SK-N-SH (cell line): ENCODE results near the gene SBF2. TPM values are rescaled to one million over a fixed set of nuclear protein-coding genes. Genes with fewer than 3 reads are reported as not detected.

Experiments
- CTCF ChIA-PET: fragments of 300-600, 350-600 bp; formaldehyde crosslinking; extraction: SDS; loops from one replicate; lab custom pipeline; 2021; lab: Yijun Ruan, JAX
- POLR2A ChIA-PET: fragments of 350-600 bp; sonication (Branson Sonifier 250); formaldehyde crosslinking; extraction: SDS; loops from one replicate; lab custom pipeline; 2020; ENCODE audit warnings: antibody characterized with exemption, inconsistent platforms; lab: Yijun Ruan, JAX
- DNase-seq: peaks from one replicate; pipeline ENCODE4 v3.0.0; 2012
- H2AFZ ChIP-seq: fragments of 200-600 bp; sonication (generic); 2 replicates; pipeline ENCODE4 v1.8.1; 2016; ENCODE audit warnings: antibody characterized with exemption, mild to moderate bottlenecking, low read depth
- H3F3A ChIP-seq: fragments of 200-600 bp; sonication (generic); replicated peaks from 2 replicates; pipeline ENCODE3; 2016; ENCODE audit warnings: antibody characterized with exemption, mild to moderate bottlenecking; ENCODE audit not compliant: insufficient read depth
- H3K27ac ChIP-seq, 2 experiments: fragments of 200-500 bp in 1 of 2; fragments of 200-600 bp in 1 of 2; sonication (Bioruptor generic) in 1 of 2; sonication (generic), shearing (Covaris generic) in 1 of 2; 2 replicates each; pipeline versions ENCODE4 v1.5.1 to v1.6.1; 2014 to 2016; ENCODE audit warnings: low read depth in 2 of 2, inconsistent platforms in 1 of 2, low read length in 1 of 2, mild to moderate bottlenecking in 1 of 2, mixed read lengths in 1 of 2
- H3K27me3 ChIP-seq: fragments of 200-600 bp; sonication (generic), shearing (Covaris generic); 2 replicates; pipeline ENCODE4 v1.6.1; 2016; ENCODE audit warnings: mixed run types; ENCODE audit not compliant: insufficient read depth
- H3K36me3 ChIP-seq, 2 experiments: fragments of 200-500 bp in 1 of 2; fragments of 200-600 bp in 1 of 2; sonication (Bioruptor generic) in 1 of 2; sonication (generic) in 1 of 2; replicated peaks in 1 of 2; 2 replicates each; pipeline versions ENCODE3 to v1.5.1; 2014 to 2016; ENCODE audit warnings: low read length in 1 of 2, mild to moderate bottlenecking in 1 of 2; ENCODE audit not compliant: insufficient read depth in 2 of 2, control insufficient read depth in 1 of 2
- H3K4me1 ChIP-seq, 2 experiments: fragments of 200-500 bp in 1 of 2; fragments of 200-600 bp in 1 of 2; sonication (Bioruptor generic) in 1 of 2; sonication (generic), shearing (Covaris generic) in 1 of 2; 2 replicates each; pipeline versions ENCODE4 v1.5.1 to v1.6.1; 2014 to 2016; ENCODE audit warnings: low read depth in 1 of 2, low read length in 1 of 2, mixed run types in 1 of 2; ENCODE audit not compliant: insufficient read depth in 2 of 2, control insufficient read depth in 1 of 2
- H3K4me2 ChIP-seq: fragments of 200-600 bp; sonication (generic), shearing (Covaris generic); 2 replicates; pipeline ENCODE4 v1.6.1; 2017; ENCODE audit warnings: mixed run types
- H3K4me3 ChIP-seq, 2 experiments: fragments of 200-500 bp in 1 of 2; fragments of 200-600 bp in 1 of 2; sonication (Bioruptor generic) in 1 of 2; sonication (generic), shearing (Covaris generic) in 1 of 2; 2 replicates each; pipeline versions ENCODE4 v1.5.1 to v1.8.1; 2014 to 2016; ENCODE audit warnings: low read depth in 2 of 2, inconsistent platforms in 1 of 2, low read length in 1 of 2, mild to moderate bottlenecking in 1 of 2, mixed read lengths in 1 of 2, moderate library complexity in 1 of 2
- H3K79me2 ChIP-seq: fragments of 200-600 bp; sonication (generic); 2 replicates; pipeline ENCODE4 v1.8.1; 2017; ENCODE audit warnings: mild to moderate bottlenecking; ENCODE audit not compliant: insufficient read depth
- H3K9ac ChIP-seq: fragments of 200-600 bp; sonication (generic); 2 replicates; pipeline ENCODE4 v1.6.1; 2017; ENCODE audit warnings: mixed run types
- H3K9me2 ChIP-seq: fragments of 200-600 bp; sonication (generic); 2 replicates; pipeline ENCODE4 v1.6.1; 2017; ENCODE audit warnings: mixed run types
- H3K9me3 ChIP-seq: fragments of 200-600 bp; sonication (generic); 2 replicates; pipeline ENCODE4 v1.6.1; 2017; ENCODE audit warnings: mixed run types, mild to moderate bottlenecking, moderate library complexity
- H4K20me1 ChIP-seq: fragments of 200-600 bp; sonication (generic); 2 replicates; pipeline ENCODE4 v1.6.1; 2017; ENCODE audit warnings: mild to moderate bottlenecking, mixed run types; ENCODE audit not compliant: insufficient read depth
- CHD2 ChIP-seq: fragments of 150-350 bp; IDR thresholded peaks from 2 replicates; pipeline ENCODE4 v1.6.1; 2018; ENCODE audit warnings: low read length; ENCODE audit not compliant: partially characterized antibody
- ELF1 ChIP-seq: IDR thresholded peaks from 2 replicates; pipeline ENCODE4 v1.4.0; 2012
- EP300 ChIP-seq, 2 experiments: IDR thresholded peaks; 2 replicates each; pipeline versions ENCODE4 v1.4.0 to v1.6.1; 2012; ENCODE audit warnings: borderline replicate concordance in 1 of 2, low read depth in 1 of 2, low read length in 1 of 2
- FOSL2 ChIP-seq: IDR thresholded peaks from 2 replicates; pipeline ENCODE4 v1.4.0; 2012; ENCODE audit warnings: low read depth, mild to moderate bottlenecking, moderate library complexity, borderline replicate concordance
- FOXJ3 ChIP-seq: sonication (generic); formaldehyde crosslinking; IDR thresholded peaks from 2 replicates; pipeline ENCODE4 v1.5.1; 2020; ENCODE audit warnings: mild to moderate bottlenecking, missing genetic modification reagents
- GABPA ChIP-seq: IDR thresholded peaks from 2 replicates; pipeline ENCODE4 v1.4.0; 2012; ENCODE audit warnings: low read depth, mild to moderate bottlenecking
- GATA2 ChIP-seq: sonication (generic); formaldehyde crosslinking; IDR thresholded peaks from 2 replicates; pipeline ENCODE4 v1.5.0; 2020; ENCODE audit warnings: mild to moderate bottlenecking, missing genetic modification reagents
- IRF3 ChIP-seq: fragments of 150-350 bp; IDR thresholded peaks from 2 replicates; pipeline ENCODE4 v1.6.1; 2016; ENCODE audit warnings: mild to moderate bottlenecking, low read depth, low read length
- MEF2A ChIP-seq: IDR thresholded peaks from 2 replicates; pipeline ENCODE4 v1.4.0; 2012; ENCODE audit warnings: low read depth, borderline replicate concordance
- NRF1 ChIP-seq: IDR thresholded peaks from 2 replicates; pipeline ENCODE4 v1.6.1; 2012; ENCODE audit warnings: low read depth, mild to moderate bottlenecking, low read length
- POLR2AphosphoS5 ChIP-seq: IDR thresholded peaks from 2 replicates; pipeline ENCODE4 v1.6.1; 2012; ENCODE audit warnings: low read depth, low read length
- RAD21 ChIP-seq: IDR thresholded peaks from 2 replicates; pipeline ENCODE4 v1.6.1; 2012; ENCODE audit warnings: mild to moderate bottlenecking, low read length
- SMC3 ChIP-seq: IDR thresholded peaks from 2 replicates; pipeline ENCODE4 v1.6.1; 2012; ENCODE audit warnings: low read depth, low read length, improper control_type of control experiment
- TAF1 ChIP-seq: IDR thresholded peaks from 2 replicates; pipeline ENCODE4 v1.6.1; 2012; ENCODE audit warnings: low read depth, mild to moderate bottlenecking, low read length, moderate library complexity, borderline replicate concordance
- TCF12 ChIP-seq: IDR thresholded peaks from 2 replicates; pipeline ENCODE4 v1.4.0; 2012
- TEAD4 ChIP-seq: IDR thresholded peaks from 2 replicates; pipeline ENCODE4 v1.4.0; 2012; ENCODE audit warnings: mild to moderate bottlenecking, borderline replicate concordance; ENCODE audit not compliant: insufficient read depth
- USF1 ChIP-seq: IDR thresholded peaks from 2 replicates; pipeline ENCODE4 v1.4.0; 2012; ENCODE audit warnings: low read depth, borderline replicate concordance
- YY1 ChIP-seq: IDR thresholded peaks from 2 replicates; pipeline ENCODE4 v1.4.0; 2012; ENCODE audit warnings: low read depth, mild to moderate bottlenecking
- WGBS: methylation state at CpG from one replicate; pipeline ENCODE4 v1.1.6; 2017; ENCODE audit warnings: low lambda C conversion rate; 5-methylcytosine and 5-hydroxymethylcytosine counted together
- polyA plus RNA-seq, 3 experiments: library from polyadenylated mRNA; depleted of rRNA; stranded (reverse); fragments of >200 nt; gene quantifications; 2 replicates each; pipeline ENCODE4 v1.2.3, GENCODE V29; 2012

The SBF2 gene
- polyA plus RNA-seq, 1 of the 3 experiments (the other 2 are of a cell fraction): 23.0 TPM

GRCh38 chr11:10005955-10006525 is 288.0 kb downstream of the SBF2 start:
- peaks cover 16% of the 10 kb centered on the region for H3F3A ChIP-seq
- H3K79me2 ChIP-seq: no peaks in the 10 kb centered on the region
- H3K9me3 ChIP-seq: peaks cover 4% of the 10 kb centered on the region; the same call in 1 of the 2 replicates
- TF ChIP-seq ELF1: no peak
- TF ChIP-seq USF1: no peak
- TF ChIP-seq YY1: no peak
- no peak for TF ChIP-seq SMC3
- TF ChIP-seq GABPA: no peak
- TF ChIP-seq TEAD4: no peak
- no peak for TF ChIP-seq IRF3
- no peak for TF ChIP-seq TAF1
- TF ChIP-seq CHD2: no peak
- TF ChIP-seq NRF1: no peak
- TF ChIP-seq FOXJ3: no peak
- TF ChIP-seq POLR2AphosphoS5: no peak
- no peak for TF ChIP-seq EP300 (IDR thresholded peaks at IDR 0.05; ENCODE audit: borderline replicate concordance in 1 of 2, low read depth in 1 of 2, low read length in 1 of 2)
- no peak for TF ChIP-seq FOSL2
- TF ChIP-seq TCF12: no peak
- no peak for TF ChIP-seq MEF2A
- TF ChIP-seq GATA2 (CRISPR knock-in tag): no peak
- TF ChIP-seq RAD21: no peak
- H3K36me3 ChIP-seq: peaks cover 0 to 30% of the 10 kb centered on the region in 2 experiments
- no peaks in the 10 kb centered on the region for H4K20me1 ChIP-seq
- ChIA-PET POLR2A (no interaction called here), CTCF (no interaction called here)
- no peak overlapping the region for H3K4me3 ChIP-seq
- peaks cover 0 to 4% of the 10 kb centered on the region in 2 experiments; a peak in 2 of 4 replicates for H3K4me1 ChIP-seq
- no peak for DNase-seq
- H3K9me2 ChIP-seq: no peaks in the 10 kb centered on the region
- H3K4me2 ChIP-seq: no peak overlapping the region
- no peak overlapping the region for H2AFZ ChIP-seq
- WGBS: 98% methylated on average over 5 of the region's 5 CpGs
- no peak overlapping the region for H3K9ac ChIP-seq
- no peak overlapping the region for H3K27ac ChIP-seq
- H3K27me3 ChIP-seq: no peaks in the 10 kb centered on the region
